ENCODE results near the gene PRDM13. TPM values are rescaled to one million over a fixed set of nuclear protein-coding genes. Genes with fewer than 3 reads are reported as not detected.

PRDM13 gene
- total RNA-seq (2014; rRNA removed; shearing (Covaris generic)): 0.14 TPM in 1 of 2 replicates, not detected in the other

GRCh38 chr6:99606656-99607415, at the start of gene PRDM13:
Gene PRDM13 (plus strand): TSS chr6:99606833. CDS start chr6:99607035, 202 bp downstream.
- H3K27me3 ChIP-seq (ENCODE audit: control insufficient read depth, insufficient read depth, low read length): peaks cover 100% of the 10 kb centered on the region
- no peaks in the 10 kb centered on the region for H3K36me3 ChIP-seq (replicated peaks; ENCODE audit: control insufficient read depth, insufficient read depth, low read length)
- H3K4me3 ChIP-seq (ENCODE audit: insufficient read depth, low read depth, low read length): no peak within 1 kb of the TSS
- peak; percentile 65 for DNase-seq

- Histone ChIP-seq H3K36me3 (replicated peaks; ENCODE audit: control insufficient read depth, insufficient read depth, low read length) (peaks cover 11% of the 10 kb centered on the region), H3K27me3 (ENCODE audit: control insufficient read depth, insufficient read depth, low read length) (no peaks in the 10 kb centered on the region), H3K4me3 (ENCODE audit: insufficient read depth, low read depth, low read length) (no peak overlapping the region)
- no peak for DNase-seq
Measured at GRCh38 chr6:99559057-99559456, 47.6 kb upstream of the PRDM13 start.

DNA sequence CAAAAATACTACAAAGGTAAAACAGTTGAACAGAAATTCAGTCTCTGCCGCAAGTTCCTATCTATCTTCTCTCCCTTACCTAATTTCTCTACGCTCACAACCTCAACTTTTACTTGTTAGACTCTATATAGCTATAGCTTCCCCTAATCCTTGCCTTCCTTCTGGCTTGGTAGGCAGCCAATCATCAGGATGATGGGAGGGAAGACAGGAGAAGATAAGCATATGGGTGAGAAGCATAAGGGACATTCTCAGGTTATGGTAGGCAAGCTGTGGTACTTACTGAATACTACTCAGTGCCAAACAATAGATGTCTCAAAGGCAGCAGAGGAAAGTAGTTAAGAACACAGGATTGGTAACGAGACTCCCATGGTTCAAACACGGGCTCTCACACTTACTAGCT, 46.0 kb upstream of the PRDM13 start:
- H3K4me3 ChIP-seq (ENCODE audit: insufficient read depth, low read depth, low read length): no peak overlapping the region
- DNase-seq: no peak
- H3K27me3 ChIP-seq (ENCODE audit: control insufficient read depth, insufficient read depth, low read length): no peaks in the 10 kb centered on the region
- peaks cover 7% of the 10 kb centered on the region for H3K36me3 ChIP-seq (replicated peaks; ENCODE audit: control insufficient read depth, insufficient read depth, low read length)

- peaks cover 4% of the 10 kb centered on the region; the same call in 1 of the 2 replicates for H3K36me3 ChIP-seq (replicated peaks; ENCODE audit: control insufficient read depth, insufficient read depth, low read length)
- no peak for DNase-seq
- H3K27me3 ChIP-seq (ENCODE audit: control insufficient read depth, insufficient read depth, low read length): no peaks in the 10 kb centered on the region
- H3K4me3 ChIP-seq (ENCODE audit: insufficient read depth, low read depth, low read length): no peak overlapping the region
Measured at GRCh38 chr6:99563056-99563723, 43.4 kb upstream of the PRDM13 start.

DNA sequence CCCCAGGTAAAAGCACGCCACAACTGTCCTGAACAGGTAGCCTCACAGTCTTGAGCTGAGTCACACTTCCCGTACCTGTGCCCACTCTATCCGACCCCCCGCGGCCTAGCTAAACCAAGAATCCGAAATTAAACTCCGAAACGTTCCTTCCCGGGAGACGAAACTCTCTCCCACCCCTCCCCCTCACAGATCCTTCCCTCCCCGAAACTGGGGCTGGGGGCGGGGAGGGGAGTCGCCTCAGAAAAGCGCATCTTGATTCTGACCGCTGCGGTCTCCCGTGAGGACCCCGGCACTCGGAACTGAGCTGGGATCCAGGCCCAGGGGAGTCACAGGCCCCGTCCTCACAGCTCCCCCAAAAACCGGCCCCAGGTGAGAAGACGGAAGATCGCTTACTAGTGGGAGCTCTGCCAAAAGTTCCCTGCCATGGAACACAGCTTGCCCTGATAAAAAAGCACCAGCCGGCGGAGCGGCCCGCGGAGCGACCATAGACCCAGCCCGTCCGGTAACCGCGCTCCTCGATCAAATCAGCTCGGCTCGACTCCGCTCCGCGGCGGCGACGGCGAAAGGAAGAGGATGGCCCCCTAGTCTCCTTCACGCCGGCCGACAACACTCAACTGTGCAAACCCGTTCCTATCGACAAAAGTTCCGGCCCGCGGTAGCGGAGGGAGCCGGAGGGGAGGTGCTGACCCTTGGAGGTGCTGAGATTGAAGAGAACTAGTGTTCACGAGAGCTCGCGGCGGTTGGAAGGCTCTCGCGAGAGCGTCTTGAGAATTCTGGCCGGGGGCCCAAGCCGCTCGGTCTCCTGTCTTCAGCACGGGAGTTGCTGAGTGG, 38.3 kb upstream of the PRDM13 start, which contains the start of gene CCNC:
Gene CCNC (minus strand): TSS at position 558 of the 831 bp plus-strand sequence. CDS start 133 bp downstream, at position 425.
- DNase-seq: peak; percentile 89
- Histone ChIP-seq H3K4me3 (ENCODE audit: insufficient read depth, low read depth, low read length) (peak within 1 kb of the TSS; percentile 98), H3K36me3 (replicated peaks; ENCODE audit: control insufficient read depth, insufficient read depth, low read length) (no peaks in the 10 kb centered on the region), H3K27me3 (ENCODE audit: control insufficient read depth, insufficient read depth, low read length) (no peaks in the 10 kb centered on the region)

DNA sequence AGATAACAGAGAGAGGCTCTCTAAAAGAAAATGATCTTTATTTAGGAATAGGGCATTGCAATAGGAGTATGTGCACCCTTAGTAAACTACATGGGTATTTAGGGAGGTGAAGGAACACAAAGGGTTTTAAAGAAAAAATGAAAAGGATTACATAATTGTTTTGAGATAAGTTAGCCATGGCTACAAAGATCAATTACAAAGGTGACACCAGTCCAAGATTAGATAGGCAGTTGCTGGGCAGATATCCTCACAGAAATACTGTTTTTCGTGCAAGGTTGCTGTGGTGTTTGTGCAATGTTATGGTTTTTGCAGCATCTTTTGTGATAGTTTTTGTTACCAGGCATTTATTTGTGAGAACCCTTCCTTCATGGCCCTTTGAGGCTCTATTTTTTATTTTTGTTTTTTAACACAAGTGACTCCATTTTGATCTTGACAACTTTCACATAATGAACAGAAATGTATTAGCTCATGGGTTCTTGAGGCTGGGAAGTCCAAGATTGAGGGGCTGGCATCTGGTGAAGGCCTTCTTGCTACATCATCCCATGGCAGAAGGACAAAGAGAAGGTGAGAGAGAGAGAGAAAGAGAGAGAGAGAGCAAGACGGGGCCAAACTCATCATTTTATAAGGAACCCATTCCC, 32.5 kb upstream of the PRDM13 start:
- no peak for DNase-seq
- Histone ChIP-seq H3K4me3 (ENCODE audit: insufficient read depth, low read depth, low read length) (no peak overlapping the region), H3K27me3 (ENCODE audit: control insufficient read depth, insufficient read depth, low read length) (no peaks in the 10 kb centered on the region; the same call in 1 of the 2 replicates), H3K36me3 (replicated peaks; ENCODE audit: control insufficient read depth, insufficient read depth, low read length) (no peaks in the 10 kb centered on the region)

GRCh38 chr6:99575544-99576227, 30.9 kb upstream of the PRDM13 start:
- H3K4me3 ChIP-seq (ENCODE audit: insufficient read depth, low read depth, low read length): no peak overlapping the region
- DNase-seq: no peak
- peaks cover 1% of the 10 kb centered on the region; the same call in 1 of the 2 replicates for H3K27me3 ChIP-seq (ENCODE audit: control insufficient read depth, insufficient read depth, low read length)
- no peaks in the 10 kb centered on the region for H3K36me3 ChIP-seq (replicated peaks; ENCODE audit: control insufficient read depth, insufficient read depth, low read length)

GRCh38 chr6:99579781-99580180, 26.9 kb upstream of the PRDM13 start:
- no peak for DNase-seq
- peaks cover 14% of the 10 kb centered on the region for H3K27me3 ChIP-seq (ENCODE audit: control insufficient read depth, insufficient read depth, low read length)

GRCh38 chr6:99587792-99588191, 18.8 kb upstream of the PRDM13 start:
- H3K36me3 ChIP-seq (replicated peaks; ENCODE audit: control insufficient read depth, insufficient read depth, low read length): no peaks in the 10 kb centered on the region
- H3K27me3 ChIP-seq (ENCODE audit: control insufficient read depth, insufficient read depth, low read length): peaks cover 82% of the 10 kb centered on the region
- no peak overlapping the region for H3K4me3 ChIP-seq (ENCODE audit: insufficient read depth, low read depth, low read length)
- no peak for DNase-seq

More at GRCh38 chr6:99579781-99580180, 26.9 kb upstream of the PRDM13 start:
- Histone ChIP-seq H3K4me3 (ENCODE audit: insufficient read depth, low read depth, low read length) (no peak overlapping the region), H3K36me3 (replicated peaks; ENCODE audit: control insufficient read depth, insufficient read depth, low read length) (no peaks in the 10 kb centered on the region)

DNA sequence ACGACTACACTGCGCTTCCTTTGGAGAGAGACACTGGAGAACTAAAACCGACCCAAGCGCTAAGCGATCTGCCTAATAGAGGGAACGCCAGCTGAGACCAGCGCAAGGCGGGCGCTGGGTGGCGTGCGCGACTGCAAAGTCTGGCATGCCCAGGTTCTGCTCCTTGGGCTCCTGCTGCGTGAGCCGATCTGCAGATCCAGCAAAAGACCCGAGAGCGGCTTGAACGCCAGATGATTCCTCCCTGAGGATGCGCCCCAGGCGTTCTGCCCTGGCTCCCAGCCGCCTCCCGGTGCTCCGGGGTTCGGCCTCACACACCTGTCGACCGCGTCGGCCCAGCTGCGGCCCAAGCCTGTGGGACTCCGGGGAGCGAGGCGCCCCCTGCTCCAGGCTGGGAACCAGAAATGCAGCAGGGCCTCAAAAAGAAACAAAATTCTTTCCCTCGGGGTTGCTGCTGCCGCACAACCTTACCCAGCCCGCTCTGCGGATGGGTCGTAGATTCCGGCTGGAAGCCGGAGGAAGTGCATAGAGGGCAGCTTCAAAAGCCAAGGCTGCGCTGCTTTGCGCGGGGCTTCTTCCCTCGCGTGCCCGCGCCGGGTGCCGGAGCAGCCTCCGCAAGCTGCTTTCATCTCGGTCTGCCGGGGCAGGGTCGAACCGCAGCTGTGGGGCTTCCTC, 17.9 kb upstream of the PRDM13 start:
- peaks cover 86% of the 10 kb centered on the region for H3K27me3 ChIP-seq (ENCODE audit: control insufficient read depth, insufficient read depth, low read length)
- peak overlapping the region; percentile 31; the same call in 1 of the 2 replicates for H3K4me3 ChIP-seq (ENCODE audit: insufficient read depth, low read depth, low read length)
- H3K36me3 ChIP-seq (replicated peaks; ENCODE audit: control insufficient read depth, insufficient read depth, low read length): no peaks in the 10 kb centered on the region
- peak; percentile 84 for DNase-seq

GRCh38 chr6:99589290-99589672, 17.4 kb upstream of the PRDM13 start:
- Histone ChIP-seq H3K27me3 (ENCODE audit: control insufficient read depth, insufficient read depth, low read length) (peaks cover 90% of the 10 kb centered on the region), H3K4me3 (ENCODE audit: insufficient read depth, low read depth, low read length) (peak overlapping the region; percentile 31; the same call in 1 of the 2 replicates), H3K36me3 (replicated peaks; ENCODE audit: control insufficient read depth, insufficient read depth, low read length) (no peaks in the 10 kb centered on the region)
- peak; percentile 72 for DNase-seq

- DNase-seq: no peak
- Histone ChIP-seq H3K27me3 (ENCODE audit: control insufficient read depth, insufficient read depth, low read length) (peaks cover 90% of the 10 kb centered on the region), H3K36me3 (replicated peaks; ENCODE audit: control insufficient read depth, insufficient read depth, low read length) (no peaks in the 10 kb centered on the region), H3K4me3 (ENCODE audit: insufficient read depth, low read depth, low read length) (no peak overlapping the region)
Measured at GRCh38 chr6:99589907-99590493, 16.6 kb upstream of the PRDM13 start.

Measured in H7 (cell line).